Activated T-cell treated with anti-CD3 and anti-CD28 coated beads, Interleukin-2, amount 50 U/mL, for 48 hours (primary cell): ENCODE results near the gene TMEM151A.

Experiments
- DNase-seq, 2 experiments: peaks; one replicate each; pipeline ENCODE4 v3.0.0-alpha.2; 2020

TMEM151A gene

DNA sequence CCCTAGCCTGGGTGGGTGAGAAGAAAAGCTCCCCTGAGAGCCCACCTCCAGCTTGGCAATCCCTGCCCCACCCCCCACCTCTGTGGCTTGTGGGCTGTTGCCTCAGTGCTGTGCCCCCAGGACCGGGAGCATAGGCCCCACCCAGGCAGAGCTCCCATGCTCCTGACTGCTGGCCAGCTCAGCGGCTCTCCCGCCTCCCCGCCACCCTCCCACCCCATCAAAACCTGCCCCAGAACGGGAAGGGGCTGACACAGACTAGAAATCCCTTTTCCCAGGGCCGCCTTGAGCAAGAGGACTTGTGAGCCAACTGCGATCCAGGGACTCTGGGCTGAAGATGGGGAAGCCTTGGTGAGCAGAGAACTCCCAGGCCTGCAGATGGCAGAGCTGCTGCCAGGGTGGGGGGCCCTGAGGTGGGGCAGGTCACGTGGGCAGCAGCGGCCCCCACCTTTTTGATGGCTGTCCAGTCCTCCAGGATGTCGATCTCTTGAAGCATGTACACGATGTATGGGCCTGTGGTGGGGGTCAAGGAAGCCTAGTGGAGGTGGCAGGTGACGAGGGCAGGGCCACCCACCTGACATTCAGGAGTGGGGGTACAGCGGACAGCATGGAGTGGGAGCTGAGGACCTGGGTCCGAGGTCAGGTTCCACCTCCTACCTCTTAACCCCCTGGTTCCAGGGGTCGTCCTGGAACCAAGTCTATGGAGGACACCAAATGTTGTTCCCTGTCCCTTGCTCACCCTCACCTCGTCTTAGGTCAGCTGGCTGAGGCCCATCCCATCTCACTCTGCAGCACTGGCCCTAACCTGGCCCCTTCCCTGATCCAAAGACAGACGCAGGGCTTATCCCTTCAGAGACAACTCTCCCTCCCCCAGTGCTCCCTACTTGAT lies 46.8 kb downstream of the TMEM151A start:
- no peak for DNase-seq

DNA sequence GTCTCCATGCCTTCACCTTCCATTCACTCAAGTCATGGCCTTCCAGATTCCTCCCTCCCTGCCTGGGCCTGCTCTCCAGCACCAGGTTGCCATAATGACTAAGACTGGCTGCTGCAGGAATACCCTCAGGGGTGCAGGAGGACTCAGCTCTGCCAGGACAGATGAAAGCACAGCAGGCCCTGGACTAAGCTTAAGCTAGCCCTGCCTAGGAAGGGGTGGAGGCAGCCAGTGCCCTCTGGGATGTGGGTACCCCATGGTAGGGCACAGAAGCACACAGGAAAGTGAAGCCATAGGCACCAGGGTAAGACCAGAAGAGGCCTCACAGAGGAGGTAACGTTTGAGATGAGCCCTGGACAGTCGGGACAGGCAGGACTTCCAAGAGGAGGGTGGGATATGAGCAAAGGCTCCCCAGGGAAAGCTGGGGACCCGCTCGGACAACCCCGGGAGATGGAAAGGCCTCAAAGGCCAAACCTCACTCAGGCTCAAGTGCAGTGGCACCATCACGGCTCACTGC lies 47.5 kb downstream of the TMEM151A start:
- no peak for DNase-seq

DNA sequence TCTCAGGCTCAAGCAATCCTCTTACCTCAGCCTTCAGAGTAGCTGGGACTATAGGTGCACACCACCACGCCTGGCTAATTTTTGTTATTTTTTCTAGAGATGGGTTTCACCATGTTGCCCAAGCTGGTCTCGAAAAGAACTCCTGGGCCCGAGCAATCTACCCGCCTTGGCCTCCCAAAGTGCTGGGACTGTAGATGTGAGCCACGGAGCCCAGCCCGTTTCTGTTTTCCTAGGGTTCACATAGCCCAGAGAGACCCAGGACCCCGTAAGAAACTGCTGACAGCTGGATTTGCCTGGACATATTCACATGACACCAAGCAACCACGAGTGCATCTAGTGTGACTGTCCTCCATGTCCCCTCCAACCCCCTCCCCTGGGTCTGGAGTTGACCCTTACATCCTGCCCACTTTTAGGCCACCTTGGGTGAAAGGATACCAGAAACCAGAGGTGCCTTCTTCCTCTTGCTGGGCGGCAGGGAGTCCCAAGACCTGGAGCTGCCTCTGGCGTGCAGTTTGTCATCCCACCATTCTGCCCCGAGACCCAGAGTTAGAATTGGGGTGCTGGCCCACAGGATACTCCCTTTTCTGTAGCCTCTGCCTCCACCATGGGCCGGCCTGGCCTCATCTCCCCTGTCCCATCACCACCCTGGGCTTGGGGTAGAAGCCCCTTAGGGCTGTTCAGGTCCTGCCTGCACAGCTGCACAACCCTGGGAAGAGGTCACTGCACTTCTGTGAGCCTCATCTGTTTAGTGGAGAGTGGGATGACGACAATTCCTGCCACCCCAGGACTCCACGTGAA lies 48.2 kb downstream of the TMEM151A start:
- DNase-seq: no peak

DNA sequence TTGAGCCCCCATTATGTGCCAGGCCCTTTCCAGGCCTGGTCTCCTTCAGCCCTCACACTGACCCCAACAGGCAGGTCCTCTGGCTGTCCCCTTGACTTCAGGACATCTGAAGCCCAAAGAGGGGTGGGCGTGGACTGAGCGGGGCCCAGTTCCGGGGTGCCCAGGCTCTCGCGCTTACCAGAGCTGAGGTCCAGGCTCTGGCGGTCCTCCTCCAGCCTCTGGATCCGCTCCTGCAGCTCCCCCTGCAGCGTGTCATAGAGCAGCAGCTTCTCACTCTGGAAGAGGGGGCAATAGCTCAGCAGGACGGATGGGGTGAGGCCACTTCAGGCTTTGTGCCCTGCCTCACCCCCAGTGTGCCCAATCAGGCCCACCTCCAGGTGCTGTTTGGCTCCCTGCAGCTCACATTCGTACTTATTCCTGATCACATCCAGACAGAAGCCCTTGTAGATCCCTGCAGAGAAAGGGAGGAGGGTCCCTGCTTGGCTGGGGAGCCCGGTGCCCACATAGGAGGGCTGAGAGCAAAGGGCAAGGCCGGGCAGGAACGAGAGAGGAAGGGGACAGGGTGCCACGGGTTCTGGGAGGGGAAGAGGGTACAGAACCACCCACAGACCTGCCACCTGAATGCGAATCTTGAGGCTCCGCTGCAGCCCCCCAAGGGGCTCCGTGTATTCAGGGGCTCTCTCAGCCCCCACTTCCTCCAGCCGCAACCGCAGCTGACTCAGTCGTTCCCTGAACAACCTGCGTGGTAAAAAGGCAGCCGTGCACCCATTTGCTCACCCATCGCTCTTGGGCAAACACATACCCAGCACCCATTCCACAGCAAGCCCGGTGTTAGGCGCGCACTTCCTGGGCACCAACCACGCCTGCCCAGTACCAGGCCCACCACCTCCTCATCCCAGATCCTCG lies 49.2 kb downstream of the TMEM151A start:
- no peak for DNase-seq

DNA sequence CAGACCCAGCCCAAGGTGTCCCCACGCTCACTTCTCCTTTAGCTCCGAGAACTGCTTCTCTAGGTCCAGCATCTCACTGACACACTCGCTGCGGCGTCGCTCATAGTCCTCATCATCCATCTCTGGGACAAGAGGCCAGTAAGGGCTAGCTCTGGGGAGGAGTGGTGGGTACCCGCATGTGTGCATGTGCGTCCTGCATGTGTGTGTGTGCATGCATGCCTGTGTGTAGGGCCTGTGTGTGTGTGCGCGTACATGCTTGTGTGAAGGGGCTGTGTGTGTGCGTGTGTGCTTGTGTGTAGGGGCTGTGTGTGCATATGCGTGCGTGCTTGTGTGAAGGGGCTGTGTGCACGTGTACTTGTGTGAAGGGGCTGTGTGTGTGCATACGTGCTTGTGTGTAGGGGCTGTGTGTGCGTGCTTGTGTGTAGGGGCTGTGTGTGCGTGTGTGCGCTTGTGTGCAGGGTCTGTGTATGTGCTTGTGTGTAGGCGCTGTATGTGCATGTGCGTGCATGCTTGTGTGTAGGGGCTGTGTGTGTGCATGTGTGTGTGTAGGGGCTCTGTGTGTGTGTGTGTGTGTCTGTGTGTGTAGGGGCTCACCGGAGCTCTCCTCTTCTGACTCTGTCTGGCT lies 49.9 kb downstream of the TMEM151A start:
- DNase-seq: no peak

DNA sequence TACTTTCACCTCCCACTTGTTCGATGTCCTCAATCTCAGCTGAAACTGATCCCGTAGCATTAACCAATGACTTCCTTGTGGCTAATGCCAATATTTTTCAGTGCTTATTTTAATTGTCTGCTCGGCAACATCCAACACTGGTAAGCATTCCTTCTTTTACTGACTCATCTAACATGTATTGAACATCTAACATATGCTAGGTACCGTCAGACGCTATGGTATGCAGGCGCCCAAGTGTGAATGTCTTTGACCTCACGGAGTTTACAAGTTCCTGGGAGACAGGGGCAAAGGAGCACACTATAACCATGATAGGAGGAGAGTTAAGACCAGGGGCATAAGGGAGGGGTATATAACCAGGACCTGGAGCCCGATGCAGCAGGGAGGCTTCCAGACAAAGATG lies 51.5 kb downstream of the TMEM151A start:
- no peak for DNase-seq

DNA sequence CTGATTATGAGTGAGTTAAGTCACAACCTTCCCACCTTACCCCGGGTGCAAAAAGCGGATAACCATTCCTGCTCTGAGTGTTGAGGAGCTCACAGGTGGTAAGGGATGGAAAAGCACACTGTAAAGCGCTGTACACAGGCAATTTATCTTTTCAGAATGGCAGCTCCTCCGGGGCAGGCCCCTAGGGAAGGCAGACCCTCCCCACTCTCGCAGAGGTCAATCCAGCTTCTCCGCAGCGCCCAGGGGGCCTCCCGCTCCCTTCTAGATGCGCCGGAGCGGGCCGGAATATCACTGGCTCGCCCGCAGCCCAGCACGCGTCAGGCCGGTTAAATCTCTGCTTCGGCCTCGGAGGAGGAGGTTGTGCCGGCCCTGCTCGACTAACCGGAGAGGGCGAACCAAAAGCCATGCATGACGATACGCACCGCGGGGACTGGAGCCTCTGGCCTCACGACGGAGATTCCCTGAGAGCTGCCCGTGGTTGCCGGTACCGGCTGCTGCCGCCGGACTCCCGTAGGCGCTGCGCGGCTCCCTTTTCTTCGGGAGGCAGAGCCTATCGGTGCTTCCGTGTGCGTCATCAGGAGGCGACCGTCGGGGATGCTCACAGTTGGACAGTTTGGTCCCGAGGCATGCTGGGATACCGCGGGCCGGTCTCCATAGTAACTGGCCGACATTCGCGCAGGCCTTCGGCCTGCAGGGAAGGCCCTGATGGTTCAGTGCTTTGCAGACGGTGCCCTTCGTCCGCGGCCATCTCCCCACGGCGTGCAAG lies 53.0 kb downstream of the TMEM151A start, which contains the start of gene BRMS1:
TSS of gene BRMS1 (minus strand) at position 555 of the 766 bp plus-strand sequence. CDS start 2,870 bp downstream, outside the sequence.
- peak; percentile 96 for DNase-seq

DNA sequence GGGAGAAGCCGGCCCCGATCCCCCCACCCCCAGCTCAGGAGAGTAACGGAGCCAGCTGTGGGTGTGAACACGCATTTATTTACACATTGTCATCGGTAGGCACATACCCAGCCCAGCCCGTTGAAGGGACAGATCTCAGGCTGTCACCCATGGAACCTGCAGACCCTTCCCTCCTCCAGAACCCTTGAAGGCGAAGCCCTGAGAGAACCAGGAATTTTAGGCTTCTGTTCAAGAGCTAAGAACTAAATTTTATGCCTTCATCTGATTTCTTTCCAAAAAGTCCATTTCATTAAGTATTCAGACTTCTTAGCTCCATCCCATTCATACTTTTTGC lies 53.6 kb downstream of the TMEM151A start:
- no peak for DNase-seq
